ENCODE results near the gene PGGT1B. TPM values are rescaled to one million over a fixed set of nuclear protein-coding genes. Genes with fewer than 3 reads are reported as not detected.
A peak's percentile ranks its signal among the peaks of the same experiment; 100 is the strongest.

Gene PGGT1B
- total and polyA plus RNA-seq, 5 donors from 2014 or later: 6.9 to 46.8 (median 11.5) TPM

DNA sequence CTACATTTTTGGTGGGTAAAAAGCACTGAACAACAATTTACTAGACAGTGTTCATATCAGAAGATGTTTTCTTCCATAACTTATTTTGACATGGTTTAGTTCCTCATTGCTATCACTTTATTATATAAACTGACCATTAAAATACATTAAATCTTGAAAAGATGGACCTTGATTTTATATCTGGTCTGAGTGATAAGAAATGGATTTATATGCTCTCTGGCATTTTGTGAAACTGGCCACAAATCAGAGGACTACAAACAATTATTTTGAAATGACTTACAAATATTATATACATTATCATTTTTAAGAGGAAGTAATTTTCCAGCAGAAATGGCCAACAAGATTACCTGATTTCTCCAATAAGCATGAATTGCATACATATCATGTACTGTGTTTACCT lies 69.4 kb downstream of the PGGT1B start:
- no peak overlapping the region for H3K4me3 ChIP-seq (ENCODE audit: low read depth, low read length)

DNA sequence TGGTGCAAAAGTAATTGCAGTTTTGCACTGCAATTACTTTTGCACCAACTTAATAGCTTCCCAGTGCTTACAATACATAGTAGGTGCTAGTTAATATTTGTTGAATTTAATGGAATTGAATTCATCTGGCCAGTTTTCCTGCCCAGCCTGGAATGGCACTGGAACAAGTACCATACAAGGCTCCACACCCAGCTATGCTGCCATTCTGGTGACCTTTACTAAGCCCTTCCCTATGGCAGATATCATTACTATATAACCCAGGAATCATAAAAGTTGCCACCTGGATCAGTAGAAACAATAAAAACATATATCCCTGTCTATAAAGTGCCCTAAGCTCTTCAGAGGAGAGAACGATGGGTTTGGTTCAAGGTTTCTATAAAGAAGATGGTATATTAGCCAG lies 70.6 kb downstream of the PGGT1B start:
- H3K4me3 Mint-ChIP-seq: no peak overlapping the region
- Histone ChIP-seq H3K9me3 (ENCODE audit: control insufficient read depth in 2 of 2, low read length in 2 of 2) (no peaks in the 10 kb centered on the region), H3K36me3 (ENCODE audit: control insufficient read depth, insufficient read depth, low read length) (no peaks in the 10 kb centered on the region), H3K27ac (ENCODE audit: insufficient read depth, low read length, poor library complexity, severe bottlenecking) (no peak overlapping the region), H3K4me1 (ENCODE audit: control insufficient read depth, insufficient read depth, low read length, poor library complexity, severe bottlenecking) (no peaks in the 10 kb centered on the region), H3K4me3 (ENCODE audit: low read depth, low read length) (no peak overlapping the region), H3K27me3 (ENCODE audit: control insufficient read depth, insufficient read depth, low read length) (peaks cover 12% of the 10 kb centered on the region)
- no peaks in the 10 kb centered on the region for H3K4me1 Mint-ChIP-seq
- no peak overlapping the region for H3K27ac Mint-ChIP-seq
- ATAC-seq (ENCODE audit: low read depth in 2 of 2) (no peak), DNase-seq (no peak)
- peaks cover 48% of the 10 kb centered on the region for H3K27me3 Mint-ChIP-seq
- H3K36me3 Mint-ChIP-seq: no peaks in the 10 kb centered on the region
- H3K9me3 Mint-ChIP-seq: peaks cover 0 to 2% (median 0%) of the 10 kb centered on the region in 7 donors

More for the DNA sequence above, 69.4 kb downstream of the PGGT1B start:
- H3K4me1 ChIP-seq (ENCODE audit: control insufficient read depth, insufficient read depth, low read length, poor library complexity, severe bottlenecking): no peaks in the 10 kb centered on the region
- H3K9me3 Mint-ChIP-seq: peaks cover 0 to 2% (median 0%) of the 10 kb centered on the region in 7 donors
- H3K27me3 Mint-ChIP-seq: peaks cover 44% of the 10 kb centered on the region
- no peak for ATAC-seq (ENCODE audit: low read depth in 2 of 2)
- H3K9me3 ChIP-seq (ENCODE audit: control insufficient read depth in 2 of 2, low read length in 2 of 2): no peaks in the 10 kb centered on the region
- no peak overlapping the region for H3K27ac ChIP-seq (ENCODE audit: insufficient read depth, low read length, poor library complexity, severe bottlenecking)
- H3K4me3 Mint-ChIP-seq: no peak overlapping the region
- peaks cover 12% of the 10 kb centered on the region for H3K27me3 ChIP-seq (ENCODE audit: control insufficient read depth, insufficient read depth, low read length)
- no peak overlapping the region for H3K27ac Mint-ChIP-seq
- H3K4me1 Mint-ChIP-seq: no peaks in the 10 kb centered on the region
- no peaks in the 10 kb centered on the region for H3K36me3 Mint-ChIP-seq
- no peak for DNase-seq
- H3K36me3 ChIP-seq (ENCODE audit: control insufficient read depth, insufficient read depth, low read length): no peaks in the 10 kb centered on the region

DNA sequence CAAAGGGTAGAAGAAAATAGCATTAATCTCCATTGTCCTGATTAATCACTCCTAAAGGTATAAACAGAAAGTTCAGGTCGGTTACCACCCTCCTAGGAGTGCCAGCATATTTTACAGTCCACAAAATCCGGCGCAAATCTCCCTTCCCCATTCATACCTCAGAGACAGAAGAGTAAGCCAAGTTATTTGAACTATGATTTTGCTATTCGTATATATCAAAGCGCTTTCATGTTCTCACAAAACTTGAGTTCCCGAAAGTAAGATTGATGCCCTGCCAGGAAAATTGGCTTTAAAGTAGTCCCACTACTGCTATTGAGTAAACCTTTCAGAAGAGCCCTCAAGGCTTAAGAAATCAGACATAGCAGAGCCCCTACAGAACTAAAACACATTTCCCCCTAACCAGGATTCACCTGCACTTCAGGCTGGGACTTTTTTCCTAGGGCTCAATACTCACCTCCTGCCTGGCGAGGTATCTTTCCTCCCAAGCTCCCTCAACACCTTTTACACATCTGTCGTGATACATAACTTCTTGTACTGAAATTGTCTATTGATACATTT lies 71.1 kb downstream of the PGGT1B start:
- Mint-ChIP-seq H3K9me3 (peaks cover 0 to 3% (median 0%) of the 10 kb centered on the region in 7 donors), H3K27ac (no peak overlapping the region)
- ATAC-seq (ENCODE audit: low read depth in 2 of 2): no peak

DNA sequence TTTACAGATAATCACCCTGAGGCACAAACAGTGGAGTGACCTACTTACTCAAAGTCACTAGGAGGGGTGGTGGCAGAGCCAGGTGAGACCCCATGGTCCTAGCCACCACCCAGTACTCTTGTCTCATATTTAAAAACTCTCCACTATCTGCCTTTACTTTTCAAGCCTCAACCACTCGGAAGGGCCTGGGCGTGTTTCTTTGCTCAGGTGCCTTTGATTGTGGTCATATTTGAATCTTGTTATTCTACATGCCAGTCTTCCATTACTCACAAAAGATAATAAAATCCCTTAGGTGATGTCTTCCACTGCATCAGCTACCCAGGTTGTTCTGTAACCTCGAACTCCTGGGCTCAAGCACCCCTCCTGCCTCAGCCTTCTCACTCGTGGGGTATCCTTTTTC lies 72.3 kb downstream of the PGGT1B start:
- H3K27ac ChIP-seq (ENCODE audit: insufficient read depth, low read length, poor library complexity, severe bottlenecking): no peak overlapping the region
- no peaks in the 10 kb centered on the region for H3K4me1 Mint-ChIP-seq
- no peak for DNase-seq
- H3K27me3 Mint-ChIP-seq: peaks cover 55% of the 10 kb centered on the region
- no peaks in the 10 kb centered on the region for H3K36me3 Mint-ChIP-seq
- H3K27ac Mint-ChIP-seq: no peak overlapping the region
- ATAC-seq (ENCODE audit: low read depth in 2 of 2): no peak
- no peak overlapping the region for H3K4me3 ChIP-seq (ENCODE audit: low read depth, low read length)
- H3K4me1 ChIP-seq (ENCODE audit: control insufficient read depth, insufficient read depth, low read length, poor library complexity, severe bottlenecking): no peaks in the 10 kb centered on the region
- H3K9me3 ChIP-seq (ENCODE audit: control insufficient read depth in 2 of 2, low read length in 2 of 2): no peaks in the 10 kb centered on the region
- H3K9me3 Mint-ChIP-seq: peaks cover 0 to 4% (median 0%) of the 10 kb centered on the region in 7 donors
- H3K4me3 Mint-ChIP-seq: no peak overlapping the region
- H3K27me3 ChIP-seq (ENCODE audit: control insufficient read depth, insufficient read depth, low read length): peaks cover 13% of the 10 kb centered on the region
- H3K36me3 ChIP-seq (ENCODE audit: control insufficient read depth, insufficient read depth, low read length): no peaks in the 10 kb centered on the region

More for the DNA sequence above, 71.1 kb downstream of the PGGT1B start:
- no peaks in the 10 kb centered on the region for H3K4me1 Mint-ChIP-seq
- Histone ChIP-seq H3K36me3 (ENCODE audit: control insufficient read depth, insufficient read depth, low read length) (no peaks in the 10 kb centered on the region), H3K9me3 (ENCODE audit: control insufficient read depth in 2 of 2, low read length in 2 of 2) (no peaks in the 10 kb centered on the region), H3K4me1 (ENCODE audit: control insufficient read depth, insufficient read depth, low read length, poor library complexity, severe bottlenecking) (no peaks in the 10 kb centered on the region), H3K27me3 (ENCODE audit: control insufficient read depth, insufficient read depth, low read length) (peaks cover 12% of the 10 kb centered on the region), H3K27ac (ENCODE audit: insufficient read depth, low read length, poor library complexity, severe bottlenecking) (no peak overlapping the region), H3K4me3 (ENCODE audit: low read depth, low read length) (no peak overlapping the region)
- no peak overlapping the region for H3K4me3 Mint-ChIP-seq
- no peaks in the 10 kb centered on the region for H3K36me3 Mint-ChIP-seq
- DNase-seq: no peak
- peaks cover 54% of the 10 kb centered on the region for H3K27me3 Mint-ChIP-seq

DNA sequence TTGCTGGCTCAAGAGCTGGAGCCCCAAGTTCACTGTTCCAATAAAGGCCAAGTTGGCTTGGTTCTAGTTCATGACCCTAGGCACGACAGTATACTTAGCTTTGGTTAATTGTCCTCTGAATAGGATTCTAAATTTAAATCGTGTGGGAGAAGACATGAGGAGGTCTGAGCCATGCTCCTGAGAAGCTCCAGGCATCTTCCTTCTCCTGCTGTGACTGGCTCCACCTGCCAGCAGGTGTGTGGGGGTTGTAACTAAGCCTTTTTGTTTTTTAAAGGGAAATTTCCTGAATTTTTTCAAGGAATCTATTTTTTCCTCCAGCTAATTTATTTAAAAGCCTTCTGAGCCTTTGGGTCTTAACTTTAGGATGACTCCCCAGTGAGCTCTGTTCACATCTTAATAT lies 72.8 kb downstream of the PGGT1B start:
- ATAC-seq (ENCODE audit: low read depth in 2 of 2): no peak
- Mint-ChIP-seq H3K36me3 (no peaks in the 10 kb centered on the region), H3K9me3 (peaks cover 0 to 4% (median 0%) of the 10 kb centered on the region in 7 donors)

DNA sequence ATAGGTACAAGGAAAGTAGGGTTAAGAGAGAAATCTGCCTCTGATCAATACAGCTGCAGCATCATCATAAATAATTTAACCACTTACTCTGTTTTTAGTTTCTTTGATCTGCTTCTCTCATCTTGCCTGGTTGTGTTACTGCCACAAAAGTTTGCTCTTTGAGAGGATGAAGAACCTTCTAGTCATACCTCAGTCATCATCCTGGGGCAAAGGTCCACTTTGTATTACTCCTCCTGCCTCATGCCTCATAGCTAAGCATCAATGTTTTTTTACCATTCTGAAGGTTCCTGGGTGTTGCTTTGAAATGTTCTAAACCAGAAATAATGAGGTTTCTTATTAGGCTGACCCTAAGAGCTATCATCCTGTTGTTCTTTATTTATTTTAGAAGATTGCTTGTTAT lies 75.9 kb downstream of the PGGT1B start:
- H3K27me3 Mint-ChIP-seq: peaks cover 64% of the 10 kb centered on the region
- H3K27ac Mint-ChIP-seq: no peak overlapping the region
- H3K36me3 Mint-ChIP-seq: no peaks in the 10 kb centered on the region
- H3K9me3 Mint-ChIP-seq: peaks cover 0 to 4% (median 2%) of the 10 kb centered on the region in 7 donors
- Histone ChIP-seq H3K9me3 (ENCODE audit: control insufficient read depth in 2 of 2, low read length in 2 of 2) (no peaks in the 10 kb centered on the region), H3K4me1 (ENCODE audit: control insufficient read depth, insufficient read depth, low read length, poor library complexity, severe bottlenecking) (no peaks in the 10 kb centered on the region), H3K4me3 (ENCODE audit: low read depth, low read length) (no peak overlapping the region), H3K36me3 (ENCODE audit: control insufficient read depth, insufficient read depth, low read length) (no peaks in the 10 kb centered on the region), H3K27me3 (ENCODE audit: control insufficient read depth, insufficient read depth, low read length) (peaks cover 45% of the 10 kb centered on the region), H3K27ac (ENCODE audit: insufficient read depth, low read length, poor library complexity, severe bottlenecking) (no peak overlapping the region)
- H3K4me1 Mint-ChIP-seq: no peaks in the 10 kb centered on the region
- no peak overlapping the region for H3K4me3 Mint-ChIP-seq
- ATAC-seq (ENCODE audit: low read depth in 2 of 2): no peak
- DNase-seq: no peak

More for the DNA sequence above, 72.8 kb downstream of the PGGT1B start:
- peaks cover 18% of the 10 kb centered on the region for H3K27me3 ChIP-seq (ENCODE audit: control insufficient read depth, insufficient read depth, low read length)
- no peaks in the 10 kb centered on the region for H3K9me3 ChIP-seq (ENCODE audit: control insufficient read depth in 2 of 2, low read length in 2 of 2)
- no peak overlapping the region for H3K4me3 ChIP-seq (ENCODE audit: low read depth, low read length)
- H3K4me3 Mint-ChIP-seq: no peak overlapping the region
- no peaks in the 10 kb centered on the region for H3K4me1 ChIP-seq (ENCODE audit: control insufficient read depth, insufficient read depth, low read length, poor library complexity, severe bottlenecking)
- H3K36me3 ChIP-seq (ENCODE audit: control insufficient read depth, insufficient read depth, low read length): no peaks in the 10 kb centered on the region
- no peak for DNase-seq
- H3K27ac ChIP-seq (ENCODE audit: insufficient read depth, low read length, poor library complexity, severe bottlenecking): no peak overlapping the region
- H3K27ac Mint-ChIP-seq: no peak overlapping the region
- peaks cover 58% of the 10 kb centered on the region for H3K27me3 Mint-ChIP-seq
- H3K4me1 Mint-ChIP-seq: no peaks in the 10 kb centered on the region

DNA sequence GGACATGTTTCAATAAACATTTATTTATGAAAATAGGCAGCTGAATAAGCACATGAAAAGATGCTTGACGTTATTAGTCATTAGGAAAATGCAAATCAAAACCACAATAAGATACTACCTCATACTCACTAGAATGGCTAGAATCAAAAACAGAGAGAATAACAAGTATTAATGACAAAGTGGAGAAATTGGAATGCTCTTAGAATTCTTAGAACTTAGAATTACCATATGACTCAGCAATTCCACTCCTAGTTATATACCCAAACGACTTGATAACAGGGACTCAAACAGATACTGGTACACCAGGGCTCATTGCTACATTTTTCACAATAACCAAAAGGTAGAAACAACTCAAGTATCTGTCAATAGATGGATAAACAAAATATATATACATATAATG lies 77.9 kb downstream of the PGGT1B start:
- H3K4me1 ChIP-seq (ENCODE audit: control insufficient read depth, insufficient read depth, low read length, poor library complexity, severe bottlenecking): peaks cover 8% of the 10 kb centered on the region
- Mint-ChIP-seq H3K27ac (no peak overlapping the region), H3K27me3 (peaks cover 73% of the 10 kb centered on the region), H3K36me3 (no peaks in the 10 kb centered on the region), H3K4me3 (no peak overlapping the region), H3K9me3 (peaks cover 0 to 4% (median 0%) of the 10 kb centered on the region in 7 donors), H3K4me1 (peaks cover 0 to 7% (median 3%) of the 10 kb centered on the region in 4 donors)
- peaks cover 54% of the 10 kb centered on the region for H3K27me3 ChIP-seq (ENCODE audit: control insufficient read depth, insufficient read depth, low read length)
- no peak overlapping the region for H3K4me3 ChIP-seq (ENCODE audit: low read depth, low read length)
- no peak for ATAC-seq (ENCODE audit: low read depth in 2 of 2)
- no peaks in the 10 kb centered on the region for H3K36me3 ChIP-seq (ENCODE audit: control insufficient read depth, insufficient read depth, low read length)
- no peak overlapping the region for H3K27ac ChIP-seq (ENCODE audit: insufficient read depth, low read length, poor library complexity, severe bottlenecking)
- no peaks in the 10 kb centered on the region for H3K9me3 ChIP-seq (ENCODE audit: control insufficient read depth in 2 of 2, low read length in 2 of 2)
- DNase-seq: no peak

DNA sequence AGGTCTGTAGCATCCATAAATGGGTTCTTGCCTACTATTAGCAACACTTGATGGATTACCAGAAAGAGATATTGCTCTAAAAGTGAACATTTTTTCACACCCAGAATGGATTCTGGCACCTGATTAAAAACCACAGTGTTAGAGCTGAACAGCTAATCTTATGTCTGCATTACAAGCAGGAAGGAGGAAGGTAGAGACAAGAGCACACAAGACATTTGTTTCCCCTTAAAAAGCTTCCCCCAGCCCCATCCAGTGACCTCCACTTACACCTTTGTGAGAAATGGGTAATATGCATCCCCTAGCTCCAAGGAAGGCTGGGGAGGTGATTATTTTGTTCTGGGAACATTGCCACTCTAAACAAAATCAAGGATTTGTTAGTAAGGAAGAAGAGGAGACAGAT lies 80.9 kb downstream of the PGGT1B start:
- Mint-ChIP-seq H3K4me1 (peaks cover 0 to 7% (median 4%) of the 10 kb centered on the region in 4 donors), H3K36me3 (peaks cover 6% of the 10 kb centered on the region), H3K27ac (no peak overlapping the region), H3K9me3 (peaks cover 0 to 3% (median 0%) of the 10 kb centered on the region in 7 donors), H3K27me3 (peaks cover 82% of the 10 kb centered on the region), H3K4me3 (peak overlapping the region in 2 of 4 donors; percentile 77 to 80)
- no peak overlapping the region for H3K4me3 ChIP-seq (ENCODE audit: low read depth, low read length)
- H3K4me1 ChIP-seq (ENCODE audit: control insufficient read depth, insufficient read depth, low read length, poor library complexity, severe bottlenecking): peaks cover 16% of the 10 kb centered on the region
- H3K27ac ChIP-seq (ENCODE audit: insufficient read depth, low read length, poor library complexity, severe bottlenecking): no peak overlapping the region
- no peak for ATAC-seq (ENCODE audit: low read depth in 2 of 2)
- no peak for DNase-seq
- H3K36me3 ChIP-seq (ENCODE audit: control insufficient read depth, insufficient read depth, low read length): no peaks in the 10 kb centered on the region
- H3K27me3 ChIP-seq (ENCODE audit: control insufficient read depth, insufficient read depth, low read length): peaks cover 64% of the 10 kb centered on the region
- no peaks in the 10 kb centered on the region for H3K9me3 ChIP-seq (ENCODE audit: control insufficient read depth in 2 of 2, low read length in 2 of 2)

All from CD4-positive, CD25-positive, alpha-beta regulatory T cell (primary cell).